Activated T-cell treated with anti-CD3 and anti-CD28 coated beads, Interleukin-2, amount 50 U/mL, for 24 hours (primary cell): ENCODE results near the gene TNS2.

Source experiments
- DNase-seq: peaks from one replicate; pipeline ENCODE4 v3.0.0-alpha.2; 2020
- H3K27ac Mint-ChIP-seq: 2 replicates; pipeline ENCODE4 v1.8.0; 2020; ENCODE audit warnings: mild to moderate bottlenecking, mixed read lengths
- H3K27me3 Mint-ChIP-seq: 2 replicates; pipeline ENCODE4 v1.8.0; 2020; ENCODE audit warnings: mixed read lengths
- H3K36me3 Mint-ChIP-seq: 2 replicates; pipeline ENCODE4 v1.8.0; 2020; ENCODE audit warnings: low read depth, mixed read lengths
- H3K4me1 Mint-ChIP-seq: 2 replicates; pipeline ENCODE4 v1.8.0; 2020; ENCODE audit warnings: low read depth, mixed read lengths
- H3K4me3 Mint-ChIP-seq: 2 replicates; pipeline ENCODE4 v1.8.0; 2020; ENCODE audit warnings: mild to moderate bottlenecking, moderate library complexity, mixed read lengths
- H3K9me3 Mint-ChIP-seq: 2 replicates; pipeline ENCODE4 v1.8.0; 2020; ENCODE audit warnings: mixed read lengths

Gene TNS2

DNA sequence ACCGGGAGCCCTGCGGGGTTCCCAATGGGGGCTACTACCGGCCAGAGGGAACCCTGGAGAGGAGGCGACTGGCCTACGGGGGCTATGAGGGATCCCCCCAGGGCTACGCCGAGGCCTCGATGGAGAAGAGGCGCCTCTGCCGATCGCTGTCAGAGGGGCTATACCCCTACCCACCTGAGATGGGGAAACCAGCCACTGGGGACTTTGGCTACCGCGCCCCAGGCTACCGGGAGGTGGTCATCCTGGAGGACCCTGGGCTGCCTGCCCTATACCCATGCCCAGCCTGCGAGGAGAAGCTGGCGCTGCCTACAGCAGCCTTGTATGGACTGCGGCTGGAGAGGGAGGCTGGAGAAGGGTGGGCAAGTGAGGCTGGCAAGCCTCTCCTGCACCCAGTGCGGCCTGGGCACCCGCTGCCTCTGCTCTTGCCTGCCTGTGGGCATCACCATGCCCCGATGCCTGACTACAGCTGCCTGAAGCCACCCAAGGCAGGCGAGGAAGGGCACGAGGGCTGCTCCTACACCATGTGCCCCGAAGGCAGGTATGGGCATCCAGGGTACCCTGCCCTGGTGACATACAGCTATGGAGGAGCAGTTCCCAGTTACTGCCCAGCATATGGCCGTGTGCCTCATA, 9.7 kb downstream of the TNS2 start:
- Mint-ChIP-seq H3K27me3 (no peaks in the 10 kb centered on the region), H3K9me3 (no peaks in the 10 kb centered on the region), H3K4me3 (no peak overlapping the region), H3K4me1 (no peaks in the 10 kb centered on the region), H3K27ac (no peak overlapping the region), H3K36me3 (peaks cover 13% of the 10 kb centered on the region)
- DNase-seq: no peak

DNA sequence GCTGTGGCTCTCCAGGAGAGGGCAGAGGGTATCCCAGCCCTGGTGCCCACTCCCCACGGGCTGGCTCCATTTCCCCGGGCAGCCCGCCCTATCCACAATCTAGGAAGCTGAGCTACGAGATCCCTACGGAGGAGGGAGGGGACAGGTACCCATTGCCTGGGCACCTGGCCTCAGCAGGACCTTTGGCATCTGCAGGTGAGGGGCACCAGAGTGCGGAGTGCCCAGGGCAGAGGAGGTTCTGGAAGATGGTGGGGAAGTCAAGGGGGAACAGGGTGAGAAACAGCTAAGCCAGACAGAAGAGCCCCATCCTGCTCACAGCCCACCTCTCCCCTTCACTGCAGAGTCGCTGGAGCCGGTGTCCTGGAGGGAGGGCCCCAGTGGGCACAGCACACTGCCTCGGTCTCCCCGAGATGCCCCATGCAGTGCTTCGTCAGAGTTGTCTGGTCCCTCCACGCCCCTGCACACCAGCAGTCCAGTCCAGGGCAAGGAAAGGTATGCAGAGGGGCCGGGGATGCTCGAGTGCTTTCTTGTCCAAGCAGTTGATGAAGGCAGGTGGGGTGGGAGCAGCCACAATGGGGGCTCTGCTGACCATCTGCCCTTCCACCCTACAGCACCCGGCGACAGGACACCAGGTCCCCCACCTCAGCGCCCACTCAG, 10.3 kb downstream of the TNS2 start:
- no peak overlapping the region for H3K27ac Mint-ChIP-seq
- no peaks in the 10 kb centered on the region for H3K27me3 Mint-ChIP-seq
- peaks cover 20% of the 10 kb centered on the region for H3K36me3 Mint-ChIP-seq
- no peak for DNase-seq
- H3K4me3 Mint-ChIP-seq: no peak overlapping the region
- H3K4me1 Mint-ChIP-seq: no peaks in the 10 kb centered on the region
- H3K9me3 Mint-ChIP-seq: no peaks in the 10 kb centered on the region

DNA sequence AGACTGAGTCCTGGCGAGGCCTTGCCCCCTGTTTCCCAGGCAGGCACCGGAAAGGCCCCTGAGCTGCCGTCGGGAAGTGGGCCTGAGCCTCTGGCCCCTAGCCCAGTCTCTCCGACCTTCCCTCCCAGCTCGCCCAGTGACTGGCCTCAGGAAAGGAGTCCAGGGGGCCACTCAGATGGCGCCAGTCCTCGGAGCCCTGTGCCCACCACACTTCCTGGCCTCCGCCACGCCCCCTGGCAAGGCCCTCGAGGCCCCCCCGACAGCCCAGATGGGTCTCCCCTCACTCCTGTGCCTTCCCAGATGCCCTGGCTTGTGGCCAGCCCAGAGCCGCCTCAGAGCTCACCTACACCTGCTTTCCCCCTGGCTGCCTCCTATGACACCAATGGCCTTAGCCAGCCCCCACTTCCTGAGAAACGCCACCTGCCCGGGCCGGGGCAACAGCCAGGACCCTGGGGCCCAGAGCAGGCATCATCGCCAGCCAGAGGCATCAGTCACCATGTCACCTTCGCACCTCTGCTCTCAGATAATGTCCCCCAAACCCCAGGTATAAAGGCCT, 10.9 kb downstream of the TNS2 start:
- Mint-ChIP-seq H3K27ac (no peak overlapping the region), H3K27me3 (no peaks in the 10 kb centered on the region), H3K9me3 (no peaks in the 10 kb centered on the region), H3K36me3 (peaks cover 25% of the 10 kb centered on the region), H3K4me3 (no peak overlapping the region), H3K4me1 (peaks cover under 1% of the 10 kb centered on the region)
- DNase-seq: no peak

DNA sequence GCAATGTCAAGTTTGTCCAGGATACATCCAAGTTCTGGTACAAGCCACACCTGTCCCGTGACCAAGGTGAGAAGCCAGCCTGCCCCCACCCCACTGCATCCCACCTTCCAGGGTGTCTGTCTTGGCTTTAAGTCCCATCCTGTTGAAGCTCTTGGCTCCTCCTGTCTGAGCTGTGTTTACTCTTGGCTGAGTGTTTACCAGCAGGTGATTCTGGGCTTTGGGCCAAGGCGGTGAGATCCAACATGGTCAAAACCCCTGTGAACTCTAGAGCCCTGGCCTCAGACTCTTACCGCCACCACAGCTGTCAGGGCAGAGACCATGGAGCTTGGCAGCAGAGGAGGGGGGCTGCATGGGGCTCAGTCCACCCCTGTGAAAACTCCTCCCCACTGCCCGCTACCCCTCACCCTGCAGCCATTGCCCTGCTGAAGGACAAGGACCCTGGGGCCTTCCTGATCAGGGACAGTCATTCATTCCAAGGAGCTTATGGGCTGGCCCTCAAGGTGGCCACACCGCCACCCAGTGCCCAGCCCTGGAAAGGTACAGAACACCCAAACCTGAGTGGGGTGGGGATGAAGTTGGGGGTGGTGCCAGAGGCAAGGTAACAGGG, 11.6 kb downstream of the TNS2 start:
- Mint-ChIP-seq H3K27ac (no peak overlapping the region), H3K4me1 (peaks cover 7% of the 10 kb centered on the region), H3K27me3 (no peaks in the 10 kb centered on the region), H3K4me3 (no peak overlapping the region), H3K36me3 (peaks cover 32% of the 10 kb centered on the region), H3K9me3 (no peaks in the 10 kb centered on the region)
- DNase-seq: no peak

DNA sequence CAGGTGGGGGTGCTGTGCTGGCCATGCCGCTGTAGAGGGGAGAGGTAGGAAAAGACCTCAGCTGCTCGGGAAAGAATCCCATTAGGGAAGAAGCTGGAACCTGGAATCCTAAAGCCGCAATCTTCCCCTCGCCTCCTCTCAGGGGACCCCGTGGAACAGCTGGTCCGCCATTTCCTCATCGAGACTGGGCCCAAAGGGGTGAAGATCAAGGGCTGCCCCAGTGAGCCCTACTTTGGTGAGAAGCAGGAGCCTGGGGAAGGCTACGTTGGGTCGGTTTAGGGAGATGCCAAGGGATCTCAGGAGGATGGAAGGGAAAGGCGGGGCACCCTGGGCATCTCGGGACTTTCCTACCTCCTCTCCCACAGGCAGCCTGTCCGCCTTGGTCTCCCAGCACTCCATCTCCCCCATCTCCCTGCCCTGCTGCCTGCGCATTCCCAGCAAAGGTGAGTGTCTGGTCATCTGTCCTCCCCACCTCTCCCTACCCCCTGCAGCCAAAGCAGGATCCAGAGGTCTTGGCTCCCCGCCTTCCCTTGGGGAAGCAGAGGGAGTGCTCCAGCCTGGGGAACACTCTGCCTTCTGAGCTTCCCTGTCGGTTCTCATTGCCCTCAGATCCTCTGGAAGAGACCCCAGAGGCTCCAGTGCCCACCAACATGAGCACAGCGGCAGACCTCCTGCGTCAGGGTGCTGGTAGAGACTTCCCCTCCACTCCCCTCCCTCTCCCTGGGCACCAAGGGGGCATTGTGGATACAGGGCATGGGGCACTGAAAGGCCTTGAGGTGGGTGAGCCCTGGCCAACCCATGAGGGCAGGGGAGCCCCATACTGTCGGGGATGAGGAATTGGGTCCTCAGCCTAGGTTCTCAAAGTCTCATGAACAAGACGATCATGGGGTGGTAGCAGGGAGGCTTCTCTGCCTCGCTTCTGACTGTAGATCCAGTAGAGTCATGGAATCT, 12.4 kb downstream of the TNS2 start:
- Mint-ChIP-seq H3K9me3 (no peaks in the 10 kb centered on the region), H3K27ac (no peak overlapping the region), H3K4me3 (no peak overlapping the region), H3K36me3 (peaks cover 38% of the 10 kb centered on the region), H3K4me1 (peaks cover 10% of the 10 kb centered on the region), H3K27me3 (no peaks in the 10 kb centered on the region)
- peak; percentile 29 for DNase-seq

DNA sequence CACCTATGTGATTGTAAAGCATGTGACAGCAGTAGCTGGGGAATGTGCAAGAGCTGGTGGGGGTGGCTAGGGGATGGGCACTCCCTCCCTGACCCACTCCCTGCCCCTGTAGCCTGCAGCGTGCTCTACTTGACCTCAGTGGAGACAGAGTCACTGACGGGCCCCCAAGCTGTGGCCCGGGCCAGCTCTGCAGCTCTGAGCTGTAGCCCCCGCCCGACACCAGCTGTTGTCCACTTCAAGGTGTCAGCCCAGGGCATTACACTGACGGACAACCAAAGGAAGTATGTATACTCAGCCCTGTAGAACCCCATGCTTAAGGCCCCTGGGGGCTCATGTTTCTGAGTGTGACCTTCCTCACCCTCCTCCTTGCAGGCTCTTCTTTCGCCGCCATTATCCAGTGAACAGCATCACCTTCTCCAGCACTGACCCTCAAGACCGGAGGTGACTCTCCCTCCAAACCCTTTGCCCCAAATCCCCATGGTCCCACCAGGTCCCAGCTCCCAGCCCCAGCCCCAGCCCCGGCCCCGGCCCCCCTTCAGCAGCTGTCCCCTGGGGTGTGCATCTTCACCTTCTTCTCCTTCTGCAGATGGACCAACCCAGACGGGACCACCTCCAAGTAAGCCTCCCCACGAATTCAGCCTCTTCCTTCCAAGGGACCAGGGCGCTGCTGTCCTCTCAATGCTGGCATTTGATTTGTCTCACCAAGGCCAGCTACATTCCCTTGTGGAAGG, 13.3 kb downstream of the TNS2 start:
- peaks cover 41% of the 10 kb centered on the region for H3K36me3 Mint-ChIP-seq
- H3K9me3 Mint-ChIP-seq: no peaks in the 10 kb centered on the region
- H3K27me3 Mint-ChIP-seq: no peaks in the 10 kb centered on the region
- H3K4me3 Mint-ChIP-seq: no peak overlapping the region
- H3K4me1 Mint-ChIP-seq: peaks cover 10% of the 10 kb centered on the region
- DNase-seq: peak; percentile 30
- no peak overlapping the region for H3K27ac Mint-ChIP-seq

DNA sequence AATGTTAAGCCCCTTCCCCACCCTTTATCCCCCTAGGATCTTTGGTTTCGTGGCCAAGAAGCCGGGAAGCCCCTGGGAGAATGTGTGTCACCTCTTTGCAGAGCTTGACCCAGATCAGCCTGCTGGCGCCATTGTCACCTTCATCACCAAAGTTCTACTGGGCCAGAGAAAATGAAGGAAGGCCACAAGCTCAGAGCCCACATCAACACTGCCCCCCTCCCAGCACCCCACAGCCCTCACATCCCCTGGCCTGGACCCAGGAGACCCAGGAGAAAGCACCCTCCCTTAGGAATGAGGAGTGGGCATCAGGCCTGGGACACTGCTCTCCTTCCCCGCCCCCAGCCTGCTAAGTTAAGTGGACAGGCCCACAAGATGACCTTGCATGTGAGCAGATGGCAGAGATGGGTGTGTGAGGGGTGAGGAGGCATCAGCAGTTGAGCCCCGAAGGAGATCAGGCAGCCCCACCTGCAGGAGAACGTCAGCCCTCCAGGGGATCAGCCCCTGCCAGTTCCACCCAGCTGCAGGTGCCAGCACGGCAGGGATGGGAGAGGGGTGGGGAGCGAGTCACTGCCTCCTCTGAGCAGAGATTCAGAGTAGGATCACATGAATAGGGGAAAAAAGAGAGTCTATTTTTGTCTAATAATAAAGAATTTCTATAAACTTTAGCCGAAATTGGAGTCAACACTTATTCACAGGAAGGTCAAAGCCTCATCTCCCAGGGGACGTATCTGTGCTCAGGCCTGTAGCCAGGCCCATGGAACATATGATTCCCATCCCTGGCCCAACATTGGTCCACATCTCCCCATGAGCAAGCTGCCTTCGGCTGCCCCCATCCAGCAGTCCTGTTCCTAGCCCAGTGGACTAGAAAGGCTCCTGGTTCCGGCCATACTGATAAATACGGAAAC, 14.1 kb downstream of the TNS2 start:
- peaks cover 10% of the 10 kb centered on the region for H3K4me1 Mint-ChIP-seq
- peak; percentile 21 for DNase-seq
- H3K27me3 Mint-ChIP-seq: no peaks in the 10 kb centered on the region
- peaks cover 48% of the 10 kb centered on the region for H3K36me3 Mint-ChIP-seq
- no peak overlapping the region for H3K4me3 Mint-ChIP-seq
- H3K27ac Mint-ChIP-seq: peak overlapping the region; percentile 10
- no peaks in the 10 kb centered on the region for H3K9me3 Mint-ChIP-seq

DNA sequence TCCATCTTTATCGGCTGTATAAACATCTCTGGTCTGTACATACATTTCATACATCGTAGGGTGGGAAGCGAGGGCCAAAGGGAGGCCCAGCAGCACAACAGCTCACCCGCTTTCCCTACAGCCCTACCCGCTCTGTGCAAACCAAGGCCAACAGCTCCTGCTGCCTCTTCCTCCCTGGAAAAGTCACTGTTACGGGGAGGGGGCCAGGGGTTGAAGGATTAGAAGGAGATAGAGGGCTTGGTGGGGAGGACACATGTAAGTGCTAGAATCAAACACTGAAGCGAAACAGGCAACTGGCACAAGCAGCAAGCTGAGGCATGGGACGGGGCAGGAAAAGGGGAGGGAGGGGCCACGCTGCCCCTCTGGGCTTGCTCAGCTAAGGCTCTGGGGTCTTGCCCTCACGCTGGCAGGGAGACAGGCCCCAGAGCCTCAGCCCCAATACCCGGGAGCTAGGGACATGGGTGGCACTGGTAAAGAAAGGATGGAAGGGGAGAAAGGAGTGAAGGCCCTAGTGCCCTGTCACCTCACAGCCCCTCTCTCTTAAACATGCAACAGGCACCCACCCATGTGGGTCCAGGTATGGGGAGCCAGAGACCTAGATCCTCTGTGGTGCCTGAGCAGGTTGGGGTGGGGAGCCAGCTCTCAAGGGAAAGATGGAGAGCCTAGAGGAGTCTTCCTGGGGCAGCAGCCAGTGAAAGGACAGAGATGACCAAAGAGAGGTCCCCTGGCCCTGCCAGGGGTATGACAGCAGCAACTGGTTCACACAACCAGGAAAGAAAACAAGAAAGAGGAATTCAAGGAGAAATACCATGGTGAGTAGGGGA, 15.0 kb downstream of the TNS2 start:
- H3K9me3 Mint-ChIP-seq: no peaks in the 10 kb centered on the region
- H3K4me3 Mint-ChIP-seq: no peak overlapping the region
- peaks cover 10% of the 10 kb centered on the region for H3K4me1 Mint-ChIP-seq
- peaks cover 57% of the 10 kb centered on the region for H3K36me3 Mint-ChIP-seq
- no peaks in the 10 kb centered on the region for H3K27me3 Mint-ChIP-seq
- H3K27ac Mint-ChIP-seq: no peak overlapping the region
- peak; percentile 25 for DNase-seq

DNA sequence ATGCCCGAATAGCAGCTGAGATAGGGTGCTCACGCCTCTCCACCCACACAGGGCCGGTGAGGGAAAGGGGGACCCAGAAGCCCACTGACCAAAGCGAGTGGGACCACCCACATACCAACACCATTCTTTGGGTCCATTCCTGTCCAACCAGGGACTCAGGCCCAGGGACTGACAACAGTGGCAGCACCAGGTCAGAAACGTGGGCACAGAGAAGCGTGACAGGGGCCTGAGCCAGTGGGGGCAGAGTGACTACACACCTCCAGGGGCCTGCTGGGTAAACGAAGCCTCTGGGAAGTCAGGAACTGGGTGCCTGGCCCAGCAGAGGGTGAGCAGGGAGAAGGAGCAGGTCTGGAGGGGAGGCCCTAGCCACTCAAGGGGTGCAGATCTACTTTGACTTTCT, 15.6 kb downstream of the TNS2 start:
- Mint-ChIP-seq H3K36me3 (peaks cover 63% of the 10 kb centered on the region), H3K4me3 (no peak overlapping the region), H3K27ac (no peak overlapping the region), H3K27me3 (no peaks in the 10 kb centered on the region), H3K9me3 (no peaks in the 10 kb centered on the region), H3K4me1 (peaks cover 10% of the 10 kb centered on the region)
- DNase-seq: peak; percentile 28

DNA sequence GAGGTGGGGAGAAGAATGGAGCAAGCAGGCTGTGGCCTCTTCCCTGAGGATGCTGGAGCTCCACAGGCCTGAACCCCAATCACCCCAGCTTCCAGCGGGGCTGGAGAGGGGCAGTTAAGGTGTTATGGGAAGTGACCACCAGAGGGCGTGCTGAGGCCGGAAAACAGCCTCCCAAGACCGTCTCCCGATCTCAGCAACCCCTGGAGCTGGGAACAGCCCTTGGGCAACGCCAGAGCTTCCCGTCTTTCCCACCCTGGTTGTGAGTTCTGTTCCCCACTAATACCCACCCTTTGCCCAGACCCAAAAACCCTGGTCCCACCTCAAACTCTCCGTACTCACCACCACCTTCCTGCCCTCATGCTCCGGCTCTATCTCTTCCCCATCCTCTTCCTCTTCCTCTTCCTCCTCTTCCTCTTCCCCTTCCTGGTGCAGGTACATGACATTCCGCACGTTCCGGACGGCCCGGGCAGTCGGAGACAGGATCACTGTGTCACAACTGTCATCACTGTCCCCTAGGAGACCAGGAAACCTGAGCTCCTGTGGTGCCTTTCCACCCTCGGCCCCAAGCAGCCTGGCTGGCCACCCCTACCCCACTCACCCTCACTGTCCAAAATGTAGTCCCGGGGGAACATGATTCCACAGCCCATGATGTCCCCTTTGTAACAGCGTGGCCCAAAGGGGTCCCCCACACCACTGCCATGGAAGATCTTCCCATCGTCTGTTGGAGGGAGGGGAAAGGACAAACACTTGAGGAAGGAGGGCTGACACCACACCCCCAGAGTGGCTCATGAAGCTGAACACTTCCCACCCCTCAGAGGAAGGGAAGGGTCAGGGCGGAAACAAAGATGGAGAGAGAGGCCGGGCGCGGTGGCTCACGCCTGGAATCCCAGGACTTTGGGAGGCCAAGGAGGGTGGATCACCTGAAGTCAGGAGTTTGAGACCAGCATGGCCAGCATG, 16.4 kb downstream of the TNS2 start:
- peak overlapping the region; percentile 71 for H3K27ac Mint-ChIP-seq

DNA sequence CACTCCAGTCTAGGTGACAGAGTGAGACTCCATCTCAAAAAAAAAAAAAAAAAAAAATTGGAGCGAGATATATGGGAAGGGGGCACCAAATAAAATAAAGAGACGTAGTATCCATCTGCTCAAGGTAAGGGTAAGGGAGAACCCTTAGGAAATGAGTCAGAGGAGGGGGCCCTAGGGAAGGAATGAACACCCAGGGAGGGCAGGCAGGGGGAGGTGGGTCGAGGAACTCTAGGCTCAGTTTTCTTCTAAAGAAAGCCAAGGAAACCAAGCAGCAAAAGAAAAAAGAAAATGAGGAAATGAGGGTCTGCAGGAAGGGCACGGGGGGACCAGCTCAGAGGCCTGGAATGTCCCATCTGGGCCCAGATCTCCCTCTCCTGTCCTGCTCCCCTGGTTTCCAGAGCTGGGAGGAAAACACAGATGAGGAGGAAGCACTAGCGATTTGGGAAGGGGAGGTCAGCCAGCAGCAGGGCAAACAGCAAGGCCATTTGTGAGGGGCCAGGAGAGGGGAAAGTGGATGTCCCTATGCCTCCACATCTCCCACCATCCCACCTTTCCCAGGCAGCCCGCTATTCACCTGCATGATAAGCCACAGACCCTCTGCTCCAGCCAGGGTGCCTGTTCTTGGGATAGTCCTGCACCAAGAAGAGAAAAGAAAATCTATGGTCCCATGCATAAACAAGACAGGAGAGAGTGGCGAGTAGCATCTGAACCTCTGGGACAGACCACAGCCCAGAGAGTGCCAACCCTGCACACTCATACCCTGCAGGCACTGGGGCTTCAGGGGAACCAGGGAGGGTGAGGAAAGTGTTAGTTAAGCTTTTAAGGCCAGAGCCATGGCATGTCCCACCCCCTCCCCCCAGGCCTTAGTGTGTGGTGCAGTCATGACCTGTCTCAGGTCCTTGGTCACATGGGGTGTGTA, 17.5 kb downstream of the TNS2 start:
- H3K9me3 Mint-ChIP-seq: no peaks in the 10 kb centered on the region
- H3K27me3 Mint-ChIP-seq: no peaks in the 10 kb centered on the region
- no peak overlapping the region for H3K4me3 Mint-ChIP-seq
- peak overlapping the region; percentile 79 for H3K27ac Mint-ChIP-seq
- peak; percentile 23 for DNase-seq
- H3K36me3 Mint-ChIP-seq: peaks cover 81% of the 10 kb centered on the region
- peaks cover 15% of the 10 kb centered on the region for H3K4me1 Mint-ChIP-seq

More for the DNA sequence above, 16.4 kb downstream of the TNS2 start:
- H3K4me3 Mint-ChIP-seq: no peak overlapping the region
- peaks cover 12% of the 10 kb centered on the region for H3K4me1 Mint-ChIP-seq
- no peaks in the 10 kb centered on the region for H3K9me3 Mint-ChIP-seq
- no peaks in the 10 kb centered on the region for H3K27me3 Mint-ChIP-seq
- peaks cover 71% of the 10 kb centered on the region for H3K36me3 Mint-ChIP-seq
- peak; percentile 78 for DNase-seq
